Uterus (tissue), 2 donors: ENCODE measurements around the gene PLB1.
"Not testable (repeated sequence)": the region's sequence is repeated elsewhere in the genome, so short reads cannot be mapped to it uniquely, and the experiment has no call there.

Experiments used
- POLR2A ChIP-seq, 2 donors: fragments of 450-650 bp; IDR thresholded peaks; one replicate each; pipeline ENCODE4 v1.6.1; 2016; ENCODE audit warnings: antibody characterized with exemption in 2 of 2, mild to moderate bottlenecking in 1 of 2, moderate library complexity in 1 of 2
- TF ChIP-seq, protein P1 (sequence below), 4 experiments: fragments of 200-600 bp in 2 of 4; fragments of 450-650 bp in 2 of 4; sonication (generic) in 2 of 4; IDR thresholded peaks; one replicate each; pipeline ENCODE4 v1.5.1; 2016 to 2019; ENCODE audit warnings: antibody characterized with exemption in 4 of 4, mild to moderate bottlenecking in 2 of 4, moderate library complexity in 1 of 4

DNA sequence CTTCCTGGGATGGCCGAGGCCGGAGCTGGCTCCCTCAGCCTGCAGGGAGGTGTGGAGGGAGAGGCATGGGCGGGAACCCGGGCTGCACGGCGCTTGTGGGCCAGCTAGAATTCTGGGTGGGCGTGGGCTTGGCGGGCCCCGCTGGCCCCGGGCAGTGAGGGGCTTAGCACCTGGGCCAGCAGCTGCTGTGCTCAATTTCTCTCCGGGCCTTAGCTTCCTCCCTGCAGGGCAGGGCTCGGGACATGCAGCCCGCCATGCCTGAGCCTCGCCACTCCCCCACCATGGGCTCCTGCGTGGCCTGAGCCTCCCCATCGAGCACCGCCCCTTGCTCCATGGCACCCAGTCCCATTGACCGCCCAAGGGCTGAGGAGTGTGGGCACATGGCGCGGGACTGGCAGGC, 23.2 kb upstream of the PLB1 start:
- TF ChIP-seq, protein P1, sequence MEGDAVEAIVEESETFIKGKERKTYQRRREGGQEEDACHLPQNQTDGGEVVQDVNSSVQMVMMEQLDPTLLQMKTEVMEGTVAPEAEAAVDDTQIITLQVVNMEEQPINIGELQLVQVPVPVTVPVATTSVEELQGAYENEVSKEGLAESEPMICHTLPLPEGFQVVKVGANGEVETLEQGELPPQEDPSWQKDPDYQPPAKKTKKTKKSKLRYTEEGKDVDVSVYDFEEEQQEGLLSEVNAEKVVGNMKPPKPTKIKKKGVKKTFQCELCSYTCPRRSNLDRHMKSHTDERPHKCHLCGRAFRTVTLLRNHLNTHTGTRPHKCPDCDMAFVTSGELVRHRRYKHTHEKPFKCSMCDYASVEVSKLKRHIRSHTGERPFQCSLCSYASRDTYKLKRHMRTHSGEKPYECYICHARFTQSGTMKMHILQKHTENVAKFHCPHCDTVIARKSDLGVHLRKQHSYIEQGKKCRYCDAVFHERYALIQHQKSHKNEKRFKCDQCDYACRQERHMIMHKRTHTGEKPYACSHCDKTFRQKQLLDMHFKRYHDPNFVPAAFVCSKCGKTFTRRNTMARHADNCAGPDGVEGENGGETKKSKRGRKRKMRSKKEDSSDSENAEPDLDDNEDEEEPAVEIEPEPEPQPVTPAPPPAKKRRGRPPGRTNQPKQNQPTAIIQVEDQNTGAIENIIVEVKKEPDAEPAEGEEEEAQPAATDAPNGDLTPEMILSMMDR (IDR thresholded peaks at IDR 0.05): not testable (repeated sequence)
- not testable (repeated sequence) for TF ChIP-seq POLR2A (IDR thresholded peaks at IDR 0.05)
